ENCODE results near the gene NXNL1.
A peak's percentile ranks its signal among the peaks of the same experiment; 100 is the strongest.
"Not testable (repeated sequence)": the region's sequence is repeated elsewhere in the genome, so short reads cannot be mapped to it uniquely, and the experiment has no call there.

NXNL1 gene

GRCh38 chr19:17487284-17488121 is 26.8 kb upstream of the NXNL1 start:
- no peak for DNase-seq (ENCODE audit: low read depth)
- H3K4me3 ChIP-seq (ENCODE audit: low read depth, low read length), result no peak overlapping the region

GRCh38 chr19:17486545-17487240 is 26.0 kb upstream of the NXNL1 start:
- no peak overlapping the region for H3K4me3 ChIP-seq (ENCODE audit: low read depth, low read length)
- DNase-seq (ENCODE audit: low read depth), result no peak

- DNase-seq (ENCODE audit: low read depth), result no peak
- H3K4me3 ChIP-seq (ENCODE audit: low read depth, low read length), result no peak overlapping the region
Observed at GRCh38 chr19:17484520-17485185, 23.9 kb upstream of the NXNL1 start.

- DNase-seq (ENCODE audit: low read depth), result no peak
- no peak overlapping the region for H3K4me3 ChIP-seq (ENCODE audit: low read depth, low read length)
Observed at GRCh38 chr19:17483605-17484002, 22.9 kb upstream of the NXNL1 start.

GRCh38 chr19:17482877-17483604 is 22.3 kb upstream of the NXNL1 start:
- no peak overlapping the region for H3K4me3 ChIP-seq (ENCODE audit: low read depth, low read length)
- DNase-seq (ENCODE audit: low read depth), result no peak

GRCh38 chr19:17481986-17482385 is 21.3 kb upstream of the NXNL1 start:
- H3K4me3 ChIP-seq (ENCODE audit: low read depth, low read length), result no peak overlapping the region
- DNase-seq (ENCODE audit: low read depth), result no peak

- H3K4me3 ChIP-seq (ENCODE audit: low read depth, low read length), result no peak overlapping the region
- DNase-seq (ENCODE audit: low read depth), result no peak
Observed at GRCh38 chr19:17479325-17479791, 18.6 kb upstream of the NXNL1 start.

GRCh38 chr19:17475541-17476115 is 14.9 kb upstream of the NXNL1 start:
- no peak overlapping the region for H3K4me3 ChIP-seq (ENCODE audit: low read depth, low read length)

GRCh38 chr19:17475011-17475540 is 14.3 kb upstream of the NXNL1 start:
- not testable (repeated sequence) for H3K4me3 ChIP-seq (ENCODE audit: low read depth, low read length); DNase-seq (ENCODE audit: low read depth)

More at GRCh38 chr19:17475541-17476115, 14.9 kb upstream of the NXNL1 start:
- DNase-seq (ENCODE audit: low read depth), result no peak

GRCh38 chr19:17473041-17473440 is 12.3 kb upstream of the NXNL1 start:
- no peak for DNase-seq (ENCODE audit: low read depth)
- no peak overlapping the region for H3K4me3 ChIP-seq (ENCODE audit: low read depth, low read length)

GRCh38 chr19:17471410-17472125 is 10.8 kb upstream of the NXNL1 start:
- DNase-seq (ENCODE audit: low read depth), result no peak
- H3K4me3 ChIP-seq (ENCODE audit: low read depth, low read length), result peak overlapping the region; percentile 67

- DNase-seq (ENCODE audit: low read depth), result peak; percentile 96
- peak within 1 kb of the TSS; percentile 67 for H3K4me3 ChIP-seq (ENCODE audit: low read depth, low read length)
Observed at GRCh38 chr19:17470068-17470841, 9.5 kb upstream of the NXNL1 start, which contains the start of gene SLC27A1. Gene SLC27A1 (plus strand): TSS chr19:17470524. CDS start chr19:17470541, 17 bp downstream.

GRCh38 chr19:17469481-17470067 is 8.8 kb upstream of the NXNL1 start:
- H3K4me3 ChIP-seq (ENCODE audit: low read depth, low read length), result peak overlapping the region; percentile 67
- peak; percentile 88 for DNase-seq (ENCODE audit: low read depth)

GRCh38 chr19:17469092-17469480 is 8.4 kb upstream of the NXNL1 start:
- DNase-seq (ENCODE audit: low read depth), result no peak
- peak overlapping the region; percentile 67 for H3K4me3 ChIP-seq (ENCODE audit: low read depth, low read length)

GRCh38 chr19:17468302-17469091 is 7.8 kb upstream of the NXNL1 start:
- DNase-seq (ENCODE audit: low read depth), result no peak
- H3K4me3 ChIP-seq (ENCODE audit: low read depth, low read length), result peak overlapping the region; percentile 67

Measured in skeletal muscle cell (primary cell).